ENCODE measurements around the gene HMGB1. TPM values are rescaled to one million over a fixed set of nuclear protein-coding genes. Genes with fewer than 3 reads are reported as not detected.

The HMGB1 gene
- total and polyA plus RNA-seq, 2 of the 4 experiments (the other 2 are of a cell fraction), result 185 to 276 TPM

DNA sequence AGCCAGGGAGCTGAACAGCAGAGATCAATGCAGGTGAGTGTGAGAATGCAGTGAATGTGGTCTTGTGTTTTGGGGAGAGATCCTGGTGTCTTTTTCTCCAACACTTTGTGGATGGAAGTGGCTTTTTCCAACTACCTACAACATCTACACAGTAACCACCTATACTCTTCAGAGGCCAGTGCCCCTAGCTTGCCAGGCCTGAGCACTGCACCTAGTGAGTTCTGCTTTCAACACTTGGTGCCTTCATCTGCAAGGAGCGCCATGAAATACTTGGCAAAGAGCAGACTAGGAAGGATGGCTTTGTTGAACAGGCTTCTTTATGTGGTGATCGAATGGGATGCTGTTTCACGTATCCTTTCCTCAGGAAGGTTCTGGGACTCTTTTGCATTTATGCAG is 21.3 kb upstream of the HMGB1 start:
- H3K23ac ChIP-seq (ENCODE audit: low read depth, low read length), result no peak overlapping the region
- no peaks in the 10 kb centered on the region for H3K9me3 ChIP-seq (ENCODE audit: control insufficient read depth, insufficient read depth, low read length)
- H2BK15ac ChIP-seq (ENCODE audit: low read depth, low read length), result no peak overlapping the region
- H3K9ac ChIP-seq (ENCODE audit: low read depth, low read length), result no peak overlapping the region
- no peak overlapping the region for H3K4me3 ChIP-seq (ENCODE audit: insufficient read depth, low read depth, low read length)
- DNase-seq (no peak), ATAC-seq (ENCODE audit: low read depth) (no peak)
- TF ChIP-seq SMC3 (IDR thresholded peaks at IDR 0.05; ENCODE audit: low read depth, low read length) (no peak), CHD1 (IDR thresholded peaks at IDR 0.05; ENCODE audit: low read depth, low read length) (no peak), RFX5 (IDR thresholded peaks at IDR 0.05; ENCODE audit: low read depth, low read length) (no peak), MAZ (IDR thresholded peaks at IDR 0.05; ENCODE audit: borderline replicate concordance, low read depth, low read length) (no peak)
- TF ChIP-seq, protein P1, sequence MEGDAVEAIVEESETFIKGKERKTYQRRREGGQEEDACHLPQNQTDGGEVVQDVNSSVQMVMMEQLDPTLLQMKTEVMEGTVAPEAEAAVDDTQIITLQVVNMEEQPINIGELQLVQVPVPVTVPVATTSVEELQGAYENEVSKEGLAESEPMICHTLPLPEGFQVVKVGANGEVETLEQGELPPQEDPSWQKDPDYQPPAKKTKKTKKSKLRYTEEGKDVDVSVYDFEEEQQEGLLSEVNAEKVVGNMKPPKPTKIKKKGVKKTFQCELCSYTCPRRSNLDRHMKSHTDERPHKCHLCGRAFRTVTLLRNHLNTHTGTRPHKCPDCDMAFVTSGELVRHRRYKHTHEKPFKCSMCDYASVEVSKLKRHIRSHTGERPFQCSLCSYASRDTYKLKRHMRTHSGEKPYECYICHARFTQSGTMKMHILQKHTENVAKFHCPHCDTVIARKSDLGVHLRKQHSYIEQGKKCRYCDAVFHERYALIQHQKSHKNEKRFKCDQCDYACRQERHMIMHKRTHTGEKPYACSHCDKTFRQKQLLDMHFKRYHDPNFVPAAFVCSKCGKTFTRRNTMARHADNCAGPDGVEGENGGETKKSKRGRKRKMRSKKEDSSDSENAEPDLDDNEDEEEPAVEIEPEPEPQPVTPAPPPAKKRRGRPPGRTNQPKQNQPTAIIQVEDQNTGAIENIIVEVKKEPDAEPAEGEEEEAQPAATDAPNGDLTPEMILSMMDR (conservative IDR thresholded peaks at IDR 0.05; ENCODE audit: low read depth, low read length), result no peak
- TF ChIP-seq, protein P2, sequence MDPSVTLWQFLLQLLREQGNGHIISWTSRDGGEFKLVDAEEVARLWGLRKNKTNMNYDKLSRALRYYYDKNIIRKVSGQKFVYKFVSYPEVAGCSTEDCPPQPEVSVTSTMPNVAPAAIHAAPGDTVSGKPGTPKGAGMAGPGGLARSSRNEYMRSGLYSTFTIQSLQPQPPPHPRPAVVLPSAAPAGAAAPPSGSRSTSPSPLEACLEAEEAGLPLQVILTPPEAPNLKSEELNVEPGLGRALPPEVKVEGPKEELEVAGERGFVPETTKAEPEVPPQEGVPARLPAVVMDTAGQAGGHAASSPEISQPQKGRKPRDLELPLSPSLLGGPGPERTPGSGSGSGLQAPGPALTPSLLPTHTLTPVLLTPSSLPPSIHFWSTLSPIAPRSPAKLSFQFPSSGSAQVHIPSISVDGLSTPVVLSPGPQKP (IDR thresholded peaks at IDR 0.05; ENCODE audit: borderline replicate concordance, low read depth, low read length), result no peak
- TF ChIP-seq, protein P3, sequence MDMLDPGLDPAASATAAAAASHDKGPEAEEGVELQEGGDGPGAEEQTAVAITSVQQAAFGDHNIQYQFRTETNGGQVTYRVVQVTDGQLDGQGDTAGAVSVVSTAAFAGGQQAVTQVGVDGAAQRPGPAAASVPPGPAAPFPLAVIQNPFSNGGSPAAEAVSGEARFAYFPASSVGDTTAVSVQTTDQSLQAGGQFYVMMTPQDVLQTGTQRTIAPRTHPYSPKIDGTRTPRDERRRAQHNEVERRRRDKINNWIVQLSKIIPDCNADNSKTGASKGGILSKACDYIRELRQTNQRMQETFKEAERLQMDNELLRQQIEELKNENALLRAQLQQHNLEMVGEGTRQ (IDR thresholded peaks at IDR 0.05; ENCODE audit: low read depth, low read length), result no peak
- CTCF ChIA-PET, result interaction anchor here (0.6 kb wide), 1 partner anchor 28 kb away, joined by 5 read pairs; no protein-coding TSS in a partner anchor
- no peak overlapping the region for H2AK9ac ChIP-seq (replicated peaks; ENCODE audit: low read depth, low read length, poor library complexity)
- H3K56ac ChIP-seq (ENCODE audit: extremely low read depth, insufficient read depth, low read length), result no peak overlapping the region
- 80% methylated on average over 1 of the region's 3 CpGs; no CpG with 5 or more reads in 1 of the 2 experiments for WGBS, 2 experiments (ENCODE audit: extremely low coverage in 2 of 2, insufficient read length in 1 of 2)
- in situ Hi-C loops (cut with MboI; ENCODE audit: low sequenced_read_pairs), result no loop called here
- no peaks in the 10 kb centered on the region for H3K9me1 ChIP-seq (ENCODE audit: insufficient read depth, low read length)
- H3K36me3 ChIP-seq (ENCODE audit: control insufficient read depth, insufficient read depth, low read length), result no peaks in the 10 kb centered on the region
- H2BK5ac ChIP-seq (ENCODE audit: low read depth, low read length, poor library complexity, severe bottlenecking), result no peak overlapping the region
- no peak overlapping the region for H2AFZ ChIP-seq (replicated peaks; ENCODE audit: low read length, poor library complexity)
- no peaks in the 10 kb centered on the region for H4K20me1 ChIP-seq (ENCODE audit: insufficient read depth, low read length)
- intact Hi-C loops (cut with micrococcal nuclease), result no loop called here
- no peak overlapping the region for H3K4ac ChIP-seq (ENCODE audit: low read depth, low read length)
- BruUV-seq (replicated peaks), result no TSS peak
- no peak overlapping the region for H2BK20ac ChIP-seq (ENCODE audit: low read depth, low read length)
- POLR2A ChIA-PET (ENCODE audit: unreplicated experiment), result no interaction called here
- H4K5ac ChIP-seq (ENCODE audit: low read depth, low read length), result no peak overlapping the region
- no peak overlapping the region for H2BK120ac ChIP-seq (ENCODE audit: low read depth, low read length)
- H3K18ac ChIP-seq (ENCODE audit: low read depth, low read length), result no peak overlapping the region
- H2AK5ac ChIP-seq (ENCODE audit: low read depth, low read length), result no peak overlapping the region
- H3K27me3 ChIP-seq (ENCODE audit: control insufficient read depth, insufficient read depth, low read length), result peaks cover 4% of the 10 kb centered on the region; the same call in 1 of the 2 replicates
- H3K27ac ChIP-seq (ENCODE audit: insufficient read depth, low read length), result no peak overlapping the region
- no peak overlapping the region for H4K8ac ChIP-seq (ENCODE audit: low read depth in 2 of 2, low read length in 2 of 2)
- H3K79me1 ChIP-seq (ENCODE audit: low read depth in 1 of 2, low read length in 2 of 2), result no peaks in the 10 kb centered on the region
- dilution Hi-C loops (cut with HindIII; ENCODE audit: low sequenced_read_pairs, unreplicated experiment), result no loop called here
- H4K91ac ChIP-seq (ENCODE audit: insufficient read depth, low read depth, low read length), result no peak overlapping the region
- H3K14ac ChIP-seq (replicated peaks; ENCODE audit: low read depth, low read length), result no peak overlapping the region
- no peak overlapping the region for H3K4me2 ChIP-seq (ENCODE audit: low read depth, low read length)
- H3K4me1 ChIP-seq (ENCODE audit: control insufficient read depth, insufficient read depth, low read length), result no peaks in the 10 kb centered on the region
